ENCODE results near the gene TTPAL. TPM values are rescaled to one million over a fixed set of nuclear protein-coding genes. Genes with fewer than 3 reads are reported as not detected.
A peak's percentile ranks its signal among the peaks of the same experiment; 100 is the strongest.

Gene TTPAL
- polyA plus RNA-seq, 1 of the 3 experiments (the other 2 are of a cell fraction): 5.7 TPM

GRCh38 chr20:44467289-44467883 lies 8.3 kb upstream of the TTPAL start:
- no peaks in the 10 kb centered on the region for H3K9me2 ChIP-seq
- peak; percentile 19 for DNase-seq
- no peak overlapping the region for H3K27ac ChIP-seq (ENCODE audit: low read depth in 2 of 2, low read length in 1 of 2)
- no peaks in the 10 kb centered on the region for H3K4me1 ChIP-seq (ENCODE audit: control insufficient read depth in 1 of 2, insufficient read depth in 2 of 2, low read depth in 1 of 2, low read length in 1 of 2)
- 71% methylated on average over 6 of the region's 12 CpGs for WGBS (ENCODE audit: low lambda C conversion rate)
- TF ChIP-seq USF1 (IDR thresholded peaks at IDR 0.05; ENCODE audit: borderline replicate concordance, low read depth) (no peak), ELF1 (IDR thresholded peaks at IDR 0.05) (no peak), TAF1 (IDR thresholded peaks at IDR 0.05; ENCODE audit: borderline replicate concordance, low read depth, low read length) (no peak)
- ChIA-PET CTCF (interaction anchor here (0.6 to 5.9 kb wide), 6 partner anchors 64 to 250 kb away, joined by 3 to 44 read pairs (median 4); no protein-coding TSS in a partner anchor), POLR2A (no interaction called here)
- H3K9ac ChIP-seq: no peak overlapping the region
- no peak overlapping the region for H3K4me3 ChIP-seq (ENCODE audit: low read depth in 2 of 2, low read length in 1 of 2)
- no peak overlapping the region for H2AFZ ChIP-seq (ENCODE audit: low read depth)
- H3K79me2 ChIP-seq (ENCODE audit: insufficient read depth): no peaks in the 10 kb centered on the region
- H3K4me2 ChIP-seq: no peak overlapping the region
- H4K20me1 ChIP-seq (ENCODE audit: insufficient read depth): no peaks in the 10 kb centered on the region
- no peaks in the 10 kb centered on the region for H3K36me3 ChIP-seq (replicated peaks in 1 of 2; ENCODE audit: control insufficient read depth in 1 of 2, insufficient read depth in 2 of 2, low read length in 1 of 2)
- H3F3A ChIP-seq (replicated peaks; ENCODE audit: insufficient read depth): no peaks in the 10 kb centered on the region
- H3K27me3 ChIP-seq (ENCODE audit: insufficient read depth): no peaks in the 10 kb centered on the region
- H3K9me3 ChIP-seq: no peaks in the 10 kb centered on the region

GRCh38 chr20:44468044-44468782 lies 7.5 kb upstream of the TTPAL start:
- H3K4me1 ChIP-seq (ENCODE audit: control insufficient read depth in 1 of 2, insufficient read depth in 2 of 2, low read depth in 1 of 2, low read length in 1 of 2): no peaks in the 10 kb centered on the region
- WGBS (ENCODE audit: low lambda C conversion rate): 70% methylated on average over 7 of the region's 8 CpGs
- H2AFZ ChIP-seq (ENCODE audit: low read depth): no peak overlapping the region
- H3F3A ChIP-seq (replicated peaks; ENCODE audit: insufficient read depth): no peaks in the 10 kb centered on the region
- no peaks in the 10 kb centered on the region for H3K79me2 ChIP-seq (ENCODE audit: insufficient read depth)
- ChIA-PET CTCF (interaction anchor here (0.6 to 5.9 kb wide), 2 partner anchors 80 to 83 kb away, joined by 3 to 44 read pairs; no protein-coding TSS in a partner anchor), POLR2A (no interaction called here)
- H4K20me1 ChIP-seq (ENCODE audit: insufficient read depth): no peaks in the 10 kb centered on the region
- no peak overlapping the region for H3K4me3 ChIP-seq (ENCODE audit: low read depth in 2 of 2, low read length in 1 of 2)
- H3K36me3 ChIP-seq (replicated peaks in 1 of 2; ENCODE audit: control insufficient read depth in 1 of 2, insufficient read depth in 2 of 2, low read length in 1 of 2): no peaks in the 10 kb centered on the region
- no peak for DNase-seq
- H3K27me3 ChIP-seq (ENCODE audit: insufficient read depth): no peaks in the 10 kb centered on the region
- H3K27ac ChIP-seq (ENCODE audit: low read depth in 2 of 2, low read length in 1 of 2): no peak overlapping the region
- no peaks in the 10 kb centered on the region for H3K9me3 ChIP-seq
- no peak overlapping the region for H3K4me2 ChIP-seq
- H3K9ac ChIP-seq: no peak overlapping the region
- no peak for TF ChIP-seq REST (IDR thresholded peaks at IDR 0.05; ENCODE audit: low read depth, low read length)
- TF ChIP-seq CTCF (IDR thresholded peaks at IDR 0.05): no peak
- no peak for TF ChIP-seq CHD2 (IDR thresholded peaks at IDR 0.05; ENCODE audit: low read length, partially characterized antibody)
- no peak for TF ChIP-seq SMC3 (IDR thresholded peaks at IDR 0.05; ENCODE audit: low read depth, low read length)
- TF ChIP-seq FOXJ3 (CRISPR knock-in tag; IDR thresholded peaks at IDR 0.05): no peak
- no peak for TF ChIP-seq FOSL2 (IDR thresholded peaks at IDR 0.05; ENCODE audit: borderline replicate concordance, low read depth)
- TF ChIP-seq RFX5 (IDR thresholded peaks at IDR 0.05; ENCODE audit: low read length): no peak
- TF ChIP-seq ZBTB33 (IDR thresholded peaks at IDR 0.05; ENCODE audit: borderline replicate concordance, low read depth): no peak
- H3K9me2 ChIP-seq: no peaks in the 10 kb centered on the region
